GM19035 (cell line): Measurements from ENCODE around the gene POU4F1.
A peak's percentile ranks its signal among the peaks of the same experiment; 100 is the strongest.
"Not testable (repeated sequence)": the region's sequence is repeated elsewhere in the genome, so short reads cannot be mapped to it uniquely, and the experiment has no call there.

Experiments used
- ATAC-seq: cut with Tn5 transposase; IDR thresholded peaks from one replicate; pipeline ENCODE4 v1.9.1; 2021; ENCODE audit not compliant: unreplicated experiment

Gene POU4F1

DNA sequence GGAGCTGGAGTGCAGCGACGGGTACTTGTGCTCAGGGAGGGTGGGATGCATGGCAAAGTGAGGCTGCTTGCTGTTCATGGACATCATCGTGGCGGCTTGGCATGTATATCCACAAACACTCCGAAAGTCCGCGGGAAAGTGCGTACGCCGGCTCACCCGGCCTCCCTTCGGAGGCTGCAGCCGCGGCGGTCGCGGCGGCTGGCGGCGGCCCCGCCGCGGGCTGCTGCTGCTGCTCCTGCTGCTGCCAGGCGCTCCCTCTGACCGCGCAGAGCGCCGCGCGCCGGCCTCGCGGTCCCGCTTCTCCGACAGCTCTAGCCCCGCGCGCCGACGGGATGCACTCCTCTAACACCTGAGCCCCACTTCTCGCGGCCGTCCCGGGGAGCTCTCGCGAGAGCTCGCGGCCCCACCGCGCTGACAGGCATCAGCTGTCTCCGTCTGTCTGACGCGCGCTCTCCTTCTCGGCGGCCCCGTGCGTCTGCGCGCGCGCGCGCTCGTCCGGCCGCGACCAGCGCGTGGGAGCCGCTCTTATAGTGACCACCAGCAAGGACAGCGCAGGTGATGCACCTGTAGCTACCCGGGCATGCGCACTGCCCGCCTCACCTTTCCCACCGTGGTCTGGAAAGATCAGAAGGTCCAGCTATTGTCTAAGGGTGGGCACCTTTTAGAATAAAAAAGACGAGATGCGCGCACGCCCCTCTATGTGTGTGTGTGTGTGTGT lies at the start of gene POU4F1:
Gene POU4F1 (minus strand): TSS at position 313 of the 718 bp plus-strand sequence. CDS start 226 bp downstream, at position 87.
- ATAC-seq, result peak; percentile 85

GRCh38 chr13:78652651-78653050 lies 49.3 kb upstream of the POU4F1 start:
- ATAC-seq, result no peak

- ATAC-seq, result no peak
These were observed 47.3 kb upstream of the POU4F1 start for GRCh38 chr13:78650717-78651083.

DNA sequence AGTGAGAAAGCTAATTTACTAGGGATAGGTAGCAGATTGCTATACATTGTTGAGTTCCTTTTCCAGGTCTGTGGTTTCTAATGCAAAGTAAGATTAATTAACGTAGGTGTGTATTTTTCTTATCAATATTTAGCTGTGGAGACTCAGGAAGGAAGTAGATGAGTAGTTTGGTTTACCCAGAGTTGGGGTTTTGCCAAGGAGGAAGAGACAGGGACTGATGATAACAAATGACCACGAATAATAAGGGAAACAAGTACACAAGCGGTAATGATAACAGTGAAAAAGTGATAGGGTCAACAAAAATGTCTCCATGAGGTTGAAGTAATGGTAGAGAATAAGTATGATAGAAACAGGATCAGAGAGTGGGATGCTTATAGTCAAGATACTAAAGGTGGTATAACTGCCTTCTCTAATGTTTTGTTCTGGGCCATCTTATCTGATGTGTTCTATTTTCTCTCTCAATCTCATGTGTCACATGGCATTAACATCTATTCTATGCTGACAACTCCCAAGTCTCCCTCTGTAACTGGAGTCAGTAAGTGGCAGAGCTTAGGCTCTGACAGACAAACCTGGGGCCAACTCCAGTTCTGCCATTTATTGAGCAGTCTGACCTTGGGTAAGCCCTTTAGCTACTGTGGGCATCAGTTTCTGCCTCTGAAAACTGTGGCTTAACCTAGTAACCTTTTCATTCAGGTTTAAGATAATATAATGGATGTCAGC lies 46.8 kb upstream of the POU4F1 start:
- ATAC-seq, result no peak

DNA sequence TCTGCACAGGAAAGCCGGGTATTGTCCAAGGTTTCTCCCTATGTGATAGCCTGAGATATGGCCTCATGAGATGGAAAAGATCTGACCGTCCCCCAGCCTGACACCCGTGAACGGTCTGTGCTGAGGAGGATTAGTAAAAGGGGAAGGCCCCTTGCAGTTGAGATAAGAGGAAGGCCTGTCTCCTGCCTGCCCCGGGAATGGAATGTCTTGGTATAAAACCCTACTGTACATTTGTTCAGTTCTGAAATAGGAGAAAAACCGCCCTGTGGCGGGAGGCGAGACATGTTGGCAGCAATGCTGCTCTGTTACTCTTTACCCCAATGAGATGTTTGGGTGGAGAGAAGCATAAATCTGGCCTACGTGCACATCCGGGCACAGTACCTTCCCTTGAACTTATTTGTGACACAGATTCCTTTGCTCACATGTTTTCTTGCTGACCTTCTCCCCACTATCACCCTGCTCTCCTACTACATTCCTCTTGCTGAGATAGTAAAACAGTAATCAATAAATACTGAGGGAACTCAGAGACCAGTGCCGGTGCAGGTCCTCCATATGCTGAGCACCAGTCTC lies 43.8 kb upstream of the POU4F1 start:
- not testable (repeated sequence) for ATAC-seq

GRCh38 chr13:78638216-78638615 lies 34.9 kb upstream of the POU4F1 start:
- peak; percentile 49 for ATAC-seq

- ATAC-seq, result no peak
These were observed 33.1 kb upstream of the POU4F1 start for GRCh38 chr13:78636495-78636894.

GRCh38 chr13:78632996-78633395 lies 29.6 kb upstream of the POU4F1 start:
- ATAC-seq, result no peak

GRCh38 chr13:78631077-78631476 lies 27.7 kb upstream of the POU4F1 start:
- no peak for ATAC-seq

- ATAC-seq, result no peak
These were observed 27.2 kb upstream of the POU4F1 start for GRCh38 chr13:78630511-78630910.

DNA sequence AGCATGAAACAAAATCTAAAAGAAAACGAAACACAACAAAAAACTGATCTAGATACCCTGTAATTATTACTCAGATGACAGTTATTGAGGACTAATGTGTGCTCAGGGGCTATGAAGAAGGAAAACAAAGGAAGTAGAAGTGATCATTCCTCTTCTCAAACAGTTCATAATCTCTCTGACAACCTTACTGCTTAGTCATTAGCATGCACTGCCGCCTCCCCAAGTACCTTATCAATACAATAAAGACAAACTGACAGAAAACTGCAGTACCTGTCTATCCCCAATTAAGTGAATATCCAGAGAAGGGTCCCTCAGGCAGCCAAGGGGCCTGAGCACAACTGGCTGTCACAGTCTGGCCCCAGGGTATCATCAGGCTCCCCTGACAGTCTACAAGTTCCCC lies 22.0 kb upstream of the POU4F1 start:
- ATAC-seq, result no peak

DNA sequence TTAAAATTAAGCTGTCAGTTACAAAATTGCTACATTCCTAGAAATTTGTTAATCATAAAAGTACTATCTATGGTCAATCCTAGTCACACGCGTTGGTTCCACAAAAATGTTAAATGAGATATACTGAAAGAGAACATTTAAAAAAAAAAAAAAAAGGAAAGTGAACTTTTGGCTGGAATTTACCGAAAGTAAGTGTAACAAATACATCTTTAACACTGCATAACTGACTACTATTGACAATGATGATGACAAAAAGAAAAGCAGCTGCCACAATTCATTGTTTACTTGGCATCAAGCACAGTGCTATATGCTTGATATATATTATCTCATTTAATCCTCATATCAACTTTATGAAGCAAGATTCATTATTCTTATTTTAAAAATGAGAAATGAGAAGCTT lies 19.8 kb upstream of the POU4F1 start:
- ATAC-seq, result no peak

GRCh38 chr13:78620936-78621470 lies 17.7 kb upstream of the POU4F1 start:
- no peak for ATAC-seq

DNA sequence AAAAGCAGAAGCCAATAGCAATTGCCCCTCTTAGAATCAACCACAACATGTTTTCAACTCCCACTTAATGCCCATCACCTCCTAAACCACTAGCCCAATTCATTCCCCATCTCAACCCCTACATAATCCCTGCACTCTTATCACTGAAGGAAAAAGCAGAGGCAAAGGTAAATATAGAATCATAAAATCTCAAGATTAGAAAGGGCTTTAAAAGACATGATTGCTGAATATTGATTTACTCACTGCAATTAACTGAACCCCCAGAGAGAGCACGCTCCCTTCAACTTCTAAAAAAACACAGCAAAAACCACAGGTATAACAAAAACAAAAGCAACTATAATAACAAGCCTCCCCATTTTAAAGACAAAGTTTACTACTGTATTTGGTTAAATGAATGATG lies 15.1 kb upstream of the POU4F1 start:
- ATAC-seq, result no peak

DNA sequence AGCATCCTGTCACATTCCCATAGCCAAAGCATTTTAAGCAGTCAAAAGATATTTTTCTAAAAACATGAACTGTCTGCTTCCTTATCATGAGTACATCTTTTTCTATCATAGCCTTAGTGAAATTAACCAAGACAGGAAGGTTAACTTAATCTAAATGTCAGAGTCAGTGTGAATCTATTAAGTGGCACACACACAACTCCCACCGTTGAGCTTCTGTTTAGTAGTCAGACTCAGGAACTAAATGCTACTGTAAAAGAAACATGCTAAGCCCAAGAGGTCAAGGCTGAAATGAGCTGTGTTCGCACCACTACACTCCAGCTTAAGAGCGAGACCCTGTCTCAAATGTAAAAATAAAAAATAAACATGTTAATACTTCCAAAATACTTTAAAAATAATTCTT lies 7.7 kb upstream of the POU4F1 start:
- ATAC-seq, result no peak

DNA sequence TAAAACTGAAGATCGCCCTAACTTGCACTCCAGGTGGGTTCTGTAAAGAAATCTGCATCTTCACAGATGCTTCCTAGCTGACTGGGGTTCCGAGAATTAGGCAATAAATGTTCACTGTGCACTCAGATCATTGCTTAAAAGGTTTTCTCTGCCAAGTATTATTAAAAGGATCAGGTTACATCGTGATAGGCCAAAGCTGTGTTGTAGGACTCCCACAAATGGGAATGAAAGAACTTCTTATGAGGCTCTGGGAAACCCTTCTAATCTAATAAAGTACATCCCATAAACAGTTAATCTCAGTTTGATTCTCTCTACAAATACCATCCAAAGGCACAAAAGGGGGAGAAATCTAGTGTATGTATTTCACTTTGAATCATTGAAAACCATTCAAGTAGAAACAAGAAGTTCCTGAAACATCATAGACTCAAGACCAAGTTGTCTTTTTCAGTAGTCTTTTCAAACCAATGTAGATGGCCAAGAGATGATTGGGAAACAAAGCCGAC lies 7.1 kb upstream of the POU4F1 start:
- ATAC-seq, result no peak

GRCh38 chr13:78609464-78610205 lies 6.3 kb upstream of the POU4F1 start:
- no peak for ATAC-seq

- ATAC-seq, result no peak
These were observed 5.5 kb upstream of the POU4F1 start for GRCh38 chr13:78608688-78609463.

- no peak for ATAC-seq
These were observed 4.9 kb upstream of the POU4F1 start for GRCh38 chr13:78608252-78608687.
